ENCODE measurements around the gene TMEM108.

The TMEM108 gene

GRCh38 chr3:133209871-133210550 is 171.8 kb downstream of the TMEM108 start:
- TF ChIP-seq, protein P1, sequence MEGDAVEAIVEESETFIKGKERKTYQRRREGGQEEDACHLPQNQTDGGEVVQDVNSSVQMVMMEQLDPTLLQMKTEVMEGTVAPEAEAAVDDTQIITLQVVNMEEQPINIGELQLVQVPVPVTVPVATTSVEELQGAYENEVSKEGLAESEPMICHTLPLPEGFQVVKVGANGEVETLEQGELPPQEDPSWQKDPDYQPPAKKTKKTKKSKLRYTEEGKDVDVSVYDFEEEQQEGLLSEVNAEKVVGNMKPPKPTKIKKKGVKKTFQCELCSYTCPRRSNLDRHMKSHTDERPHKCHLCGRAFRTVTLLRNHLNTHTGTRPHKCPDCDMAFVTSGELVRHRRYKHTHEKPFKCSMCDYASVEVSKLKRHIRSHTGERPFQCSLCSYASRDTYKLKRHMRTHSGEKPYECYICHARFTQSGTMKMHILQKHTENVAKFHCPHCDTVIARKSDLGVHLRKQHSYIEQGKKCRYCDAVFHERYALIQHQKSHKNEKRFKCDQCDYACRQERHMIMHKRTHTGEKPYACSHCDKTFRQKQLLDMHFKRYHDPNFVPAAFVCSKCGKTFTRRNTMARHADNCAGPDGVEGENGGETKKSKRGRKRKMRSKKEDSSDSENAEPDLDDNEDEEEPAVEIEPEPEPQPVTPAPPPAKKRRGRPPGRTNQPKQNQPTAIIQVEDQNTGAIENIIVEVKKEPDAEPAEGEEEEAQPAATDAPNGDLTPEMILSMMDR (IDR thresholded peaks at IDR 0.05; ENCODE audit: extremely low read depth, insufficient read depth, missing control alignments): no peak
- in situ Hi-C loops (cut with MboI; ENCODE audit: low pct_unique_long_range_greater_than_20kb, low sequenced_read_pairs, unreplicated experiment): no loop called here
- DNase-seq (ENCODE audit: low spot score): no peak

DNA sequence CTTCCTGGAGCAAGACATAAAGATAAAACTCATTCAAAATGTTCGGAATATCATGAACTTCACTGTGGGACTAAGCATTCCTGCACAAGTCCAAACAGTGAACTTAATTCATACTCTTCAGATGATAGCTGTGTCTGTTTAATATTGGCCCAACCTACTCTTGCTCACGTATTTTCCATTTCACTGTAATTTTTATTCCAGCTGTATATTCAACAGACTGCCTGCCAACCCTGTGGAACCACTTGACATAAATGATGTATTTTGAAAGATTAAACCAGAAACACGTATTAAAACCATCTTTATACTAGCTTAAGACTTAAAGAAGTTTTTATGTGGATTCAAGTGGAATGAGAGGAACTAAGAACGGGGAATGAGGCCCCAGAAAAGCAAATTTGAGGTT is 172.5 kb downstream of the TMEM108 start:
- no peak for DNase-seq (ENCODE audit: low spot score)
- in situ Hi-C loops (cut with MboI; ENCODE audit: low pct_unique_long_range_greater_than_20kb, low sequenced_read_pairs, unreplicated experiment): no loop called here
- TF ChIP-seq, protein P1 (IDR thresholded peaks at IDR 0.05; ENCODE audit: extremely low read depth, insufficient read depth, missing control alignments): no peak

- TF ChIP-seq, protein P1 (IDR thresholded peaks at IDR 0.05; ENCODE audit: extremely low read depth, insufficient read depth, missing control alignments): no peak
- DNase-seq (ENCODE audit: low spot score): peak; percentile 35
- in situ Hi-C loops (cut with MboI; ENCODE audit: low pct_unique_long_range_greater_than_20kb, low sequenced_read_pairs, unreplicated experiment): no loop called here
These were observed 173.3 kb downstream of the TMEM108 start for GRCh38 chr3:133211449-133211848.

GRCh38 chr3:133211856-133212255 is 173.7 kb downstream of the TMEM108 start:
- TF ChIP-seq, protein P1 (IDR thresholded peaks at IDR 0.05; ENCODE audit: extremely low read depth, insufficient read depth, missing control alignments): no peak
- in situ Hi-C loops (cut with MboI; ENCODE audit: low pct_unique_long_range_greater_than_20kb, low sequenced_read_pairs, unreplicated experiment): no loop called here
- no peak for DNase-seq (ENCODE audit: low spot score)

DNA sequence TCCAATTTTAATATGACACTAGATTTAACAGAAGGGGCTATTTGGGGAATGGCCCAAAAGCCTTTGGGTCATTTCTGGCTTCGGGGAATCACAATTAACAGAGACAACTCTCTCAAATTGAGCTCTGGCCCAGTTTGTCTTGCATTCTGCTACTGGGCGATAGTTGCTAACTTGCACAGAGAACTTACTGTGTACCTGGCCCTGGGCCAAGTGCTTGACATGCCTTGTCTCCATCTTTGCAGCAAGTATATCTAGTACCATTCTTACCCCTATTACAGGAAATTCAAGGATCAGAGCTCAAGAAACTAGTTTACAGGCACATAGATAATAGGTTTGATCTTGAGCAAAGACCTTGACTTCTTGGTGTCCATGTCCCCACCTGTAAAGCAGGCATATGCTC is 175.7 kb downstream of the TMEM108 start:
- in situ Hi-C loops (cut with MboI; ENCODE audit: low pct_unique_long_range_greater_than_20kb, low sequenced_read_pairs, unreplicated experiment): no loop called here
- TF ChIP-seq, protein P1 (IDR thresholded peaks at IDR 0.05; ENCODE audit: extremely low read depth, insufficient read depth, missing control alignments): no peak
- DNase-seq (ENCODE audit: low spot score): no peak

- TF ChIP-seq, protein P1 (IDR thresholded peaks at IDR 0.05; ENCODE audit: extremely low read depth, insufficient read depth, missing control alignments): no peak
- DNase-seq (ENCODE audit: low spot score): no peak
- in situ Hi-C loops (cut with MboI; ENCODE audit: low pct_unique_long_range_greater_than_20kb, low sequenced_read_pairs, unreplicated experiment): no loop called here
These were observed 189.6 kb downstream of the TMEM108 start for GRCh38 chr3:133227813-133228212.

Measured in GM13977 (cell line).